ENCODE measurements around the gene FOXN3.

The FOXN3 gene

DNA sequence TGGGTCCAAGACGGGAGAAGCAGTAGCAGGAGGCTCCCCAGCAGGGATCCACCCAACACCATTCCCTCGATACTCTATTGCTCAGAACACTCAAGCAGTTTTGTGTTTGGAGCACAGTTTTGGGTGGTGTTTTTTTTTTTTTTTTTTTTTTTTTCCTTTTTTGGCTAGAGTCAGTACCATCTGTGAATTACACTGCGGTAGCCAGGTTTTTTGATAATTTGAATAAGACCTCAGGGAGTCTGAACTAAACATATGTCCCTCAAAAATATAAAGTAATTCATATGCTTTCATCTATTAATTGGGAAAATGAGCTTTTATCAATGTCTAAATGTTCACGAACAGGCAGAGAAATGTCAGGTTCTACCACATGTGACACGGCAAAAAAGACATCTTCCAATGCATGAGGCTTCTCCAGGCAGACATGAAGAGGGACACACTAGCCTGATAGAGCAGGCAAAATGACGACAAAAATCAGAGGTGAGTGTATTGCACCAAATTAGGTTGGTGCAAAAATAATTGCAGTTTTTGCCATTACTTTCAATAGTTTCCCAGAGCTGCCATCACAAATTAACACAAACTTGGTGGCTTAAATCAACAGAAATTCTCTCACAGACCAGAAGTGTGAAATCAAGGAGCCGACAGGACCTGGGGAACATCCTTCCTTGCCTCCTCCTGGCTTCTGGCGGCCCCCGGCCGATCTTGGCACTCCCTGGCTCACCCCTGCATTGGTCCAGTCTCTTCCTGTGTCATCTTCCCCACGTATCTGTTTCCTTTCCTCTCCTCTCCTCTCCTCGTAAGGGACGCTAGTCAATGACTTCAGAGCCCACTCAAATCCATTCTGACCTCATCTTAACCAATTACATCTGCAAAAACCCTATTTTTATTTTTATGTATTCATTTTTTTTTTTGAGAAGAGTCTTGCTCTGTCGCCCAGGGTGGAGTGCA, 33.9 kb downstream of the FOXN3 start:
- no peak for DNase-seq (ENCODE audit: low read depth)

- no peak for DNase-seq (ENCODE audit: low read depth)
Observed at GRCh38 chr14:89382487-89382886, 34.5 kb downstream of the FOXN3 start.

GRCh38 chr14:89379891-89380820, 36.9 kb downstream of the FOXN3 start:
- no peak for DNase-seq (ENCODE audit: low read depth)

DNA sequence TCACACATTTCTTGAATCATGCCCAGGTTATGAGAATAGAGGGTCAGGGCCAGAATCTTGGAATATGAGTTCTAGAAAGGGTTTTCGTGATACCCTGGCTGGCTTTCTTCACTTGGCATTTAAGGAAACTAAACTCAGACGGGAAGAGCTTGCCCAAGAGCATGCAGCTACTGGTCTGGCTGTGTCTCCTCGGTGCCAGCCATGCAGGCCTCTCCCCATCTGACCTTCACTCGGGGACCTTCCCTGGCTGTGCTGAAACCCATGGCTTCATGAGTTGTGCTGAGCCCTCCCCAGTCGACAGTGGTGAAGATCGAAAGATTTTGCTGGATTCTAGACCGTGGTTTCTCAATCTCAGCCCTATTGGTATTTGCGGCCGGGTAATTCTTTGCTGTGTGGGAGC, 38.0 kb downstream of the FOXN3 start:
- DNase-seq (ENCODE audit: low read depth) = no peak

- DNase-seq (ENCODE audit: low read depth) = no peak
Observed at GRCh38 chr14:89378119-89378518, 38.9 kb downstream of the FOXN3 start.

GRCh38 chr14:89377544-89377943, 39.5 kb downstream of the FOXN3 start:
- no peak for DNase-seq (ENCODE audit: low read depth)

- no peak for DNase-seq (ENCODE audit: low read depth)
Observed at GRCh38 chr14:89374908-89375307, 42.1 kb downstream of the FOXN3 start.

- no peak for DNase-seq (ENCODE audit: low read depth)
Observed at GRCh38 chr14:89373185-89373584, 43.8 kb downstream of the FOXN3 start.

- no peak for DNase-seq (ENCODE audit: low read depth)
Observed at GRCh38 chr14:89372512-89372883, 44.5 kb downstream of the FOXN3 start.

DNA sequence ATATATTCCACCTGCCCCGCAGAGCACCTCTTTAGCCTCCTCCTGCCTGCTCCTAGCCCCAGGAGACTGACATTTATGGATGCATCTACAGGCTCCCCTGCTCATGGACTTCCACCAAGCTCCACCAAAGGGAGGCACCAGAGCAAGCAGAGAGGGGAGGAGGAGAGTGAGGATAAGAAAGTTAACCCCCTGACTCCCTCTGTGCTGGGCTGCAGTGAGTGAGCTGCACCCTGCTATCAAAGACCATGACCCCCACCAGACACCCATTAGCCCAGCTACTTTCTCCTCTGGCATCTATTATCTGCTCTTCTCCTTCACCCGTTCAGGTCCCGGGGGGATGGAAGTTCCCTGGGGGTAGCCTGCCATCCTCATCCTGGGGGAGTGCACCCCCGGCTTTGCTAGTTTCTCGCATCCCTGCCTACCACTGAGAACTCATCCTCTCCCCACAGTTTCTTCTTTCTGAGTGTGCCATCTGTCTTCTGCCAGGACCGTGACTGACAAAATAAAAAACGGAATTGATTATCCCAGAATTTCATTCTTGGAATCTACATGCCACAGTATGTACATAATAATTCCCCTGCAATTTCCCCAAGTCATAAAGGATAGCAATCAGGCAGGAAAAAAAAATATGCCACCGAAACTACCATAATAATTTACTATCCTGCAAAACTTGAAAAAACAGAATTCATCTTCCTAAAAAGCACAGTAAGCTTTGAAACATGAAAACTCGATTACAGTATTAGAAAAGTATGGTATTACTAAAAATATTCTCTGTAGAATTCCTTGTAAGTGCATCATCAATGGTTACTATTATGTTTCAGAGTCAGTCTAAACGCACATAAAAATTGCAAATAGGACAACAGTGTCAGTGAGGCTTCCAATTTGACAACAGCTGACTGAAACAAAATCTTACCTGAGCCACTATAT, 45.2 kb downstream of the FOXN3 start:
- DNase-seq (ENCODE audit: low read depth) = no peak

- no peak for DNase-seq (ENCODE audit: low read depth)
Observed at GRCh38 chr14:89370781-89371180, 46.3 kb downstream of the FOXN3 start.

GRCh38 chr14:89370381-89370780, 46.7 kb downstream of the FOXN3 start:
- no peak for DNase-seq (ENCODE audit: low read depth)

DNA sequence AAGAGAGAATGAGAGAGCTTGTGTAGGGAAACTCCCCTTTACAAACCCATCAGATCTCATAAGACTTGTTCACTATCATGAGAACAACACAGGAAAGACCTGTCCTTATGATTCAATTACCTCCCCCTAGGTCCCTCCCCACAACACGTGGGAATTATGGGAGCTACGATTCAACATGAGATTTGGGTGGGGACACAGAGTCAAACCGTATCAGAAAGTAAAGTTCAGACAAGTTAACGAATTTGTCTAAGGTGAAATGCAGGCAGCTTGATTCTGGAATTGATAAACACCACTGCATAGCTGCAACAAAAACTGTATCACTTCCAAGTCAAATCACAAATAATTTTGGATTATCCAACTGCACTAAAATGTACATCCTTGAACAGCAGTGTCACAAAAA, 47.4 kb downstream of the FOXN3 start:
- DNase-seq (ENCODE audit: low read depth) = no peak

GRCh38 chr14:89368490-89369477, 48.2 kb downstream of the FOXN3 start:
- no peak for DNase-seq (ENCODE audit: low read depth)

DNA sequence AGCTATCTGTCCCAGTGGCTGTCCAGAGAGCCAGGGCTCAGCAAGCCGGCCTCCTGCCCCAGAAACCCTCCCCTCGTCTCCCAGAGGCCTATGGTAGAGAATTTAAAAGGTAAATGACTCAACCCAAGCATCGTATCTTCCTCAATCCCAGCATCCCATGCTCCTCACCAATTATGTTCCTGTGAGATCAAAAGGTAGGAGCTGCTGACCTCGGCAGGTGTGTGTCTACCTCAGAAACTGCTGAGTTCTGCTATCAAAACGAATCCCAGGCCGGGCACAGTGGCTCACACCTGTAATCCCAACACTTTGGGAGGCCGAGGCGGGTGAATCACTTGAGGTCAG, 49.3 kb downstream of the FOXN3 start:
- no peak for DNase-seq (ENCODE audit: low read depth)

GRCh38 chr14:89366864-89367778, 49.9 kb downstream of the FOXN3 start:
- no peak for DNase-seq (ENCODE audit: low read depth)

GRCh38 chr14:89365061-89365801, 51.8 kb downstream of the FOXN3 start:
- DNase-seq (ENCODE audit: low read depth) = peak; percentile 35

DNA sequence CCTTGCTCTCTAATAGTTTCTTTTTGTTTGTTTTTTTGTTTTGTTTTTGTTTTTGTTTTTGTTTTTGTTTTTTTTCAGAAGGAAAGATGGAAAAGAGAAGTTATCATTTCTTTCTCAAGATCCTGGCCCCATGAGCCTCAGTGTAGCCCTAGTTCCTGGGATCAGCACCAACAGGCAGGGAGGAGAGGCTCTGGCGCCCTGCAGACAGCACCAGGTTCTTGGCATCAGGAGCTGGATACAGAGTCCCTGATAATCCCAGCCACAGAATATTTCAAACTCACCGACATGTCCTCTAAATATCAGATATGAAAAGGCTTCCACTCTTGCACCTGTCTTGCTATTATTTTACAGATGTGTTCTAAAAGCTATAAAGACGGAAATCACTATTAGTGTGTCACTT, 52.7 kb downstream of the FOXN3 start:
- no peak for DNase-seq (ENCODE audit: low read depth)

GRCh38 chr14:89360277-89360676, 56.8 kb downstream of the FOXN3 start:
- DNase-seq (ENCODE audit: low read depth) = no peak

Measured in activated T-cell treated with anti-CD3 and anti-CD28 coated beads for 48 hours (primary cell).